Left kidney (tissue), 2 donors: Measurements from ENCODE around the gene ASB1. TPM values are rescaled to one million over a fixed set of nuclear protein-coding genes. Genes with fewer than 3 reads are reported as not detected.

ENCODE experiments used
- DNase-seq: peaks from one replicate; pipeline ENCODE4 v3.0.0-alpha.2; 2013
- polyA plus RNA-seq: library from polyadenylated mRNA; unstranded; fragments of 120-200 nt; gene quantifications from one replicate; pipeline ENCODE4 v1.2.1, GENCODE V29; 2013; ENCODE audit not compliant: insufficient read length

ASB1 gene
- polyA plus RNA-seq, 1 donor = 33.5 TPM

GRCh38 chr2:238444242-238444641 lies 17.5 kb downstream of the ASB1 start:
- DNase-seq = no peak

GRCh38 chr2:238445409-238446190 lies 18.9 kb downstream of the ASB1 start:
- DNase-seq = no peak

- no peak for DNase-seq
Measured at GRCh38 chr2:238446371-238446770, 19.6 kb downstream of the ASB1 start.

- DNase-seq = no peak
Measured at GRCh38 chr2:238448031-238448955, 21.6 kb downstream of the ASB1 start.

- DNase-seq = no peak
Measured at GRCh38 chr2:238449241-238449640, 22.5 kb downstream of the ASB1 start.

- DNase-seq = no peak
Measured at GRCh38 chr2:238449909-238450417, 23.2 kb downstream of the ASB1 start.

GRCh38 chr2:238450440-238450861 lies 23.7 kb downstream of the ASB1 start:
- no peak for DNase-seq

- no peak for DNase-seq
Measured at GRCh38 chr2:238453842-238454241, 27.1 kb downstream of the ASB1 start.

GRCh38 chr2:238456449-238456848 lies 29.7 kb downstream of the ASB1 start:
- no peak for DNase-seq

GRCh38 chr2:238456970-238457926 lies 30.5 kb downstream of the ASB1 start:
- DNase-seq = no peak

- DNase-seq = no peak
Measured at GRCh38 chr2:238457927-238458324, 31.2 kb downstream of the ASB1 start.

- no peak for DNase-seq
Measured at GRCh38 chr2:238458651-238459050, 31.9 kb downstream of the ASB1 start.

- DNase-seq = no peak
Measured at GRCh38 chr2:238459081-238459629, 32.4 kb downstream of the ASB1 start.

- no peak for DNase-seq
Measured at GRCh38 chr2:238461051-238461450, 34.3 kb downstream of the ASB1 start.

- DNase-seq = peak; percentile 64
Measured at GRCh38 chr2:238461491-238461890, 34.8 kb downstream of the ASB1 start.

- DNase-seq = no peak
Measured at GRCh38 chr2:238461916-238462315, 35.2 kb downstream of the ASB1 start.

- DNase-seq = no peak
Measured at GRCh38 chr2:238462782-238463396, 36.2 kb downstream of the ASB1 start.

- DNase-seq = no peak
Measured at GRCh38 chr2:238464389-238464788, 37.7 kb downstream of the ASB1 start.

GRCh38 chr2:238465487-238466242 lies 38.9 kb downstream of the ASB1 start:
- no peak for DNase-seq

- no peak for DNase-seq
Measured at GRCh38 chr2:238466243-238466756, 39.6 kb downstream of the ASB1 start.
